HG03095 (cell line): ENCODE measurements around the gene CD3D.

Experiments
- ATAC-seq: cut with Tn5 transposase; IDR thresholded peaks from one replicate; pipeline ENCODE4 v1.9.1; 2021; ENCODE audit warnings: moderate library complexity; ENCODE audit not compliant: unreplicated experiment

Gene CD3D

GRCh38 chr11:118304568-118305248 is 37.8 kb downstream of the CD3D start, which contains the start of gene CD3E:
Gene CD3E, plus strand, starts transcription at chr11:118304730. Its CDS starts 223 bp downstream, at chr11:118304953.
- no peak for ATAC-seq

- ATAC-seq: no peak
Observed at GRCh38 chr11:118304227-118304567, 38.3 kb downstream of the CD3D start.

DNA sequence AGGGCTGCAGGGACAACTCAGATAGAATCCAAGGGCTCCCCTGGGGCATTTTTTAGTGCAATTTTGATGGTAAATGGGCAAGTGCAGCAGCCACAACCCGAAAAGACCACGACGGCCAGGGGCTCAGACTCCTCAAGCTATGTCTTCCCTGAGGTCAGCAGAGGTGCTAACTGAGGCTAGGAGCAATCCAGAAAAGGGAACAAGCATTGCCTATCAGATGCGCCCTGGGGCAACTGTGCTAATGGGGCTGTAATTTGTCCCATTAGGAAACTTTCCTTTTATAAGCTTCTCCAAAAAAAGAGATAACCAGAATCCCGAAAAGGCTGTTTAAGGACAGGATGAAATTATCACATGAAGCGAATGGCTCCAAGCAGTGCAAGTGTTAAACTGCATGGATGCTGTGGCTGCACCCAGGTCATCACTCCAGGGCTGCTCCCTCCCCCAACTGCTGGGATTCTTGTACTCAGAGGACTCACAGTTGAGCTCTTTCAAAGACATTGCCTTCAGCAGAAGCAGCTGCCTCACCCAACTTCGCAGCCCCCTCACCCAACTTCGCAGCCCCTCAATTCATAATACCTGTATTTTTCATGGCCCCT is 40.8 kb downstream of the CD3D start:
- ATAC-seq: no peak

- ATAC-seq: no peak
Observed at GRCh38 chr11:118295815-118296454, 46.6 kb downstream of the CD3D start.

- ATAC-seq: no peak
Observed at GRCh38 chr11:118295199-118295598, 47.3 kb downstream of the CD3D start.

- no peak for ATAC-seq
Observed at GRCh38 chr11:118294053-118294452, 48.5 kb downstream of the CD3D start.

- ATAC-seq: no peak
Observed at GRCh38 chr11:118291477-118292135, 50.9 kb downstream of the CD3D start.

- no peak for ATAC-seq
Observed at GRCh38 chr11:118290923-118291322, 51.6 kb downstream of the CD3D start.

GRCh38 chr11:118289401-118289800 is 53.1 kb downstream of the CD3D start:
- no peak for ATAC-seq
